Lung microvascular endothelial cell (primary cell): ENCODE data around the gene GRIN2C. TPM values are rescaled to one million over a fixed set of nuclear protein-coding genes. Genes with fewer than 3 reads are reported as not detected.
"Not testable (repeated sequence)": the region's sequence is repeated elsewhere in the genome, so short reads cannot be mapped to it uniquely, and the experiment has no call there.

Experiments used
- DNase-seq, 2 donors: peaks; one replicate each; pipeline versions ENCODE4 v3.0.0 to v3.0.0-alpha.2; 2010; ENCODE audit warnings: low read depth in 2 of 2
- total RNA-seq: library from RNA; depleted of rRNA; stranded (reverse); fragments of >200 nt; gene quantifications from 2 replicates; pipeline ENCODE4 v1.2.1, GENCODE V29; 2014

Gene GRIN2C
- total RNA-seq = under 0.01 TPM in 2 replicates

DNA sequence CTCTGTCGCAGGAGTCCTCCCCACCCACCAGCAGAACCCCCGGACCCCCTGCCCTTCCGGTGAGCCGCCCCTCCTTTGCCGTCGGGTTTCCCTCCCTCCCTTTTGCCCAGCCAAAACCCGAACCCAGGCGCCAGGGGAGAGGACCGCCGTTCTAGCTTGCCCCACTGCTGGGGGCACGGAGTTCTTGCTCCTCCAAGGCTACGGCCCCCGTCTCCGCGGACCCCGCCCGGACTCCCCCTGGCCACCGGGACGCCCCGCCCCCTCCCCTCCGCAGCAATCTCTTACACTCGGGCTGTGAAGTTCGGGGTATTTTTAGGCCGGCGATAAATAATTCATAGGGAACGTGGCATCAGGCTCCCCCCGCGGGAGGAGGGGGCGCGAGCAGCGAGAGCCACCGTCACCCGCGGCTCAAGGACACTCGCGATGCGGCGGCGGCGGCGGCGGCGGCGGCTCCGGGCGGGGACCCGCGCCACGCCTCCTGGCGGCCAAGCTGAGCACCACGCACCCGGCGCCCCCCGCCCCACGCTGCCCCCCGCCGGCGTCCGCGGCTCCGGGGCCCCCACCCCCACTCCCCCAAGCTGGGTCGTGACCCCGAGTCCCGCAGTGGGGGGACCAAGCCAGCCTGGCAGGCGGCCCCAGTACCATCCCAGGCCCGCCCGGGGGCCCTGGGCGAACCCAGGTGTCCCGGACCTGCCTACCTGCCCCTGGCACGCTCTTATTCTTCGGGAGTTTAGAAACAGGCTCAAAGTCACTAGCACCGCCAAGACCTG lies at the start of gene GRIN2C:
Gene GRIN2C, minus strand, starts transcription at position 427 of the 770 bp plus-strand sequence. CDS start 4,793 bp downstream, outside the sequence.
- peak in 1 of 2 donors; percentile 26 for DNase-seq

DNA sequence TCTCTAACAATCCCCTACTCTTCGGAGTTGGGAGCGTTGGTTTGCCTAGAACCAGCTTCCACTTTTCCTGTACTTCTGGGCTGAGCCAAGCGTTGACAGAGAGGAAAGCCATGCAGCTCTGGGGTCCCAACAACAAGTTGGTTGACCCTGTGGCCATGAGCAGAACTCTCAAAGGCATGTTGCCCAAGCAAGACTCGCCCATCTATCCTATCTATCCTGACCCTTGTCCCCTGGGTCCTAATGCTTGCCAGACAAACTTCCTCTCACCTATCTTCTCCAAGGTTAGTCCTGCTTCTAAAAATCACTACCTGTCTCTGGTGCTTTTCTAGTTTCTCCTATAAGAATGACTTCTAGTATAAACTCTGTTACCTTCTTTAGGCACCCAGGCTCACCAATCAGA lies 49.4 kb upstream of the GRIN2C start:
- DNase-seq = not testable (repeated sequence)

DNA sequence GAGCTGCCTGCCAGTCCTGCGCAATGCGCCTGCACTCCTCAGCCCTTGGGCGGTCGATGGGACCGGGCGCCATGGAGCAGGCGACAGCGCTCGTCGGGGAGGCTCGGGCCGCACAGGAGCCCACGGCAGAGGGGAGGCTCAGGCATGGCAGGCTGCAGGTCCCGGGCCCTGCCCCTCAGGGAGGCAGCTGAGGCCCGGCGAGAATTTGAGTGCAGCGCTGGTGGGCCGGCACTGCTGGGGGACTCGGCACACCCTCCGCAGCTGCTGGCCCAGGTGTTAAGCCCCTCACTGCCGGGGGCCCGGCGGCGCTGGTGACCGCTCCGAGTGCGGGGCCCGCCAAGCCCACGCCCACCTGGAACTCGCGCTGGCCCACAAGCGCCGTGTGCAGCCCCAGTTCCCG lies 47.3 kb upstream of the GRIN2C start:
- DNase-seq = no peak

DNA sequence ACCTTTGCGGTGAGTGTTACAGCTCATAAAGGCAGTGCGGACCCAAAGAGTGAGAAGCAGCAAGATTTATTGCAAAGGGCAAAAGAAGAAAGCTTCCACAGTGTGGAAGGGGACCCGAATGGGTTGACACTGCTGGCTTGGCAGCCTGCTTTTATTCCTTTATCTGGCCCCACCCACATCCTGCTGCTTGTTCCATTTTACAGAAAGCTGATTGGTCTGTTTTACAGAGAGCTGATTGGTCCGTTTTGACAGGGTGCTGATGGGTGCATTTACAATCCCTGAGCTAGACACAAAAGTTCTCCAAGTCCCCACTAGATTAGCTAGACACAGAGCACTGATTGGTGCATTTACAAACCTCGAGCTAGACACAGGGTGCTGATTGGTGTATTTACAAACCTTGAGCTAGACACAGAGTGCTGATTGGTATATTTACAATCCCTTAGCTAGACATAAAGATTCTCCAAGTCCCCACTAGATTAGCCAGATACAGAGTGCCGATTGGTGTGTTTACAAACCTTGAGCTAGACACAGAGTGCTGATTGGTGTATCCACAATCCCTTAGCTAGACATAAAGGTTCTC lies 46.6 kb upstream of the GRIN2C start:
- DNase-seq = not testable (repeated sequence)

DNA sequence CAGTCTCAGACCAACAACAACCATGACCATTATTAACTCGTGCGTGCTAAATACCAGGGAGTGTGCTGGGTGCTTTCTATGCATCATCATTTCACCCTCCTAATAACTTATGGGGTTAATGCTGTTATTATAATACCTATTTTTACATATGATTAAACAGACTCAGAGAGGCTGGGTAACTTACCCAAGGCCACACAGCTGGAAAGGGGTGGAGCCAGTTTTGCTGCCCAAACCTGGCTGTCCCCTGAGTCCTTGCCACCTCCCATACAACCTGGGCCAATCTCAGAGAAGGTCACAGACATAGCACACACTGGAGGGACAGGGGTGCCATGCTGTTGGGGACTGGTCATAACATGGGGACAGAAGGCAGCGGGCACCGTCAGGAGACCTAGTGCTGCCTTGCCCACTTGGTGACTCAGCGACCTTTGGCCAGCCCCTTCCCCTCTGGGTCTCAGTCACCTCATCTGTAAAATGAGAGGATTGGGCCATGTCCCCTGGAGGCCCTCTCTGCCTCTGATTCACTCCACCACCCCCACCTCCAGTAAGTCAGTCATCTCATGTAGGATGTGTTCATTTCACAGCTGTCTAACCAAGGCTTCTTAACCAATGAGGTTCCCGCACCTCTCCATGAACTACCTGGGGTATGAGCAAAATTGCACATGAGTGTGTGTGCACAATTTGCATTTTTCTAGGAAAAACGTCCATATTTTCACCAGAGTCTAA lies 45.2 kb upstream of the GRIN2C start:
- DNase-seq = no peak

DNA sequence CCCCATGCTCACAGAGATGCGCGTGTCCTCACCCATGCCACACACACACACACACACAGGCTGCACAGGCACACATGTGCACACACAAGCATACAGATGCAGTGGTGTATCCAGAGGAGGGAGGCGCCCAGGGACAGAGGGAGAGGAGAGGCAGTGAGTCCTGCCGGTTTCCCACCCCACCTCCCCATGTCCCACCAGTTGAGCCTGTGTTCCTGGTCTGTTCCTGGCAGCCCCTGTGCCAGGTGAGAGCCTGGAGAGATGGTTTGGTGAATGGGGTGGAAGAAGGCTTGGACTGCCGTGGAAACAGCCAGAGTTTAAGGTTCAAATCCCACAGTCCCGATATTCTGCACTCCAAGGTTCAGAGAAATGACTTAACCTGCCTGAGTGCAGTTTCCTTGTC lies 44.0 kb upstream of the GRIN2C start:
- DNase-seq = no peak

DNA sequence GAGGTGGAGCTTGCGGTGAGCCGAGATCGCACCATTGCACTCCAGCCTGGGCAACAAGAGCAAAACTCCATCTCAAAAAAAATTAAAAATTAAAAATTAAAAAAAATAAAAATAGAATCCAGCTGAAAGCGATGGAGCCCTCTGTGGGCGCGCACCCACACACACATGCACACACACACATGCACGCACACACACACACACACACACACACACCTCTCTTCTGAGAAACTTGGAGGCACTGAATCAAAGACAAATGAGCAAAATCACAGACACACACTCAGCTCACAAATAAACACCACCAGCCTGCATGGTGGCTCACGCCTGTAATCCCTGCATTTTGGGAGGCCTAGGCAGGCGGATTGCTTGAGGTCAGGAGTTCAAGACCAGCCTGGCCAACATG lies 43.3 kb upstream of the GRIN2C start:
- no peak for DNase-seq

DNA sequence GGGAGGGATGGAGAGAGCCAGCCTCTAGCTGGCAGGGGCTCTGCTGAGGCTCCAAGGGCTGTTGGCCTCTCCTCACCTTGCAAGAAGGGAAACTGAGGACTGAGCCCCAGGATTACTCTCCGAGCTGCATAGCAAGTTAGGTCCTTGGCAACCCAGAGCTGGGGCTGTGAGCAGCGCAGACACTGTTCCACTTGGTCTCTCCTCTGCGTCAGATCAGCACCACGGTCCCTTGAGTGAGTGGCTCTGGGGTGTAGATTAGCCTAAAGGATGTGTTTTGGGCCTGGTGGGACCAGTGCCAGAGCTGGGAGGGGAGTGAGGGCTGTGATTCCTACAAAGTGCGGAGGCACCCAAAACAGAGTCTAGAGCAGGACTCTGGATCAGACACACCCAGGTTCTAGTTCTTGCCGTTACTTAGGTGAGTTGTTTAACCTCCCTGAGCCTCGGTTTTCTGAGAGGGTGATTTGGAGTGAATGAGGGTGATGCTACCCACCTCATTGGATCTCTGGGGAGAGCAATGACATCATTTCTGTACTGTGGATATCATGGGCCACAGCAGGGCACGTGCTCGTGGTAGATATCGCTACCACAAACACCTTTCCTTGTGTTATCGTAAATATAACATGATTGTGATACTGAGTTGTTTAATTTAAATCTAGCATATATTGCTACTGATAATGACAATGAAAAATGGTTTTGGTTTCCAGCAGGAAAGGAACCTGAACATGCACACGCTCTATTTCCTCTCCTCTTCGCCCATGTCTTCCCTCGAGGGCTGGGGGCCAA lies 41.9 kb upstream of the GRIN2C start:
- DNase-seq = no peak

DNA sequence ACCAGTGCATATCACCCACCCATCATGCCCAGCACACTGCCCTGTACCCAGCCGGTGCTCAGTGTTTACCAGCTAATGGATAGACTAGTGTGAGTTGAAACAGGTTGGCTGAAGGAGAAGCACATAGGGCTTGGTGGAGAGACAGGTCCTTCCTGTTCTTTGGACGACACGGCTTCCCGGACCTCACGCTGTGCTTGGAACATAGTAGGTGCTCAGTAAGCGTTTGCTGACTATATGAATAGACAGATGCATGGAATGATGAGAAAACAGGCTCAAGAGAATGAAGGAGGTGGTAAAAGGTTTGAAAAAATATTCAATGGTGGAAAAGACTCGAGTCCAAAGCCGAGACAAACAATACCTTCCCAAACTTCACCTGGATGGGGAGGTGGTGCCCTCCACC lies 40.5 kb upstream of the GRIN2C start:
- DNase-seq = no peak

DNA sequence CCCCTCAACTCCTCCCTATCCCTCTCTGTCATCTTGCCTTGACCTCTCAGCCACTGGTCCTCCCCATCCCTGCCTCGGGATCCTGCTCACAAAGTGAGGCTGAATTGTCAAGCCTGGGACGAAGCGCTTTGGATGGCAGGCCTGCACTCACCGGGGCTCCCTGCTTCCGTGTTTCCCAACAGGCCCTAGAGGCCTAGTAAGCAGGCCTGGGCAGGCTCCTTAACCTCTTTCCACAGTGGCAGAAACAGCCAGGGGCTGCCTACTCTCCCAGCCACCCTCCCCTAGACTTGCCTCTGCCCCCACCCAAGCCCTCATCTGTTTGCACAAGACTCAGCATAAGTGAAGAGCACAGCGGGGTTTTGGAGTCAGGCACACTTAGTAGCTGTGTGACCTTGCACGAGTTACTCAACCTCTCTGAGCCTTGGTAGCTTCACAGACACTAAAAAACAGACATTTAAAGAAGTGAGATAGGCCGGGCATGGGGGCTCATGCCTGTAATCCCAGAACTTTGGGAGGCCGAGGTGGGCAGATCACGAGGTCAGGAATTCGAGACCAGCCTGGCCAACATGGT lies 38.8 kb upstream of the GRIN2C start:
- DNase-seq = no peak

DNA sequence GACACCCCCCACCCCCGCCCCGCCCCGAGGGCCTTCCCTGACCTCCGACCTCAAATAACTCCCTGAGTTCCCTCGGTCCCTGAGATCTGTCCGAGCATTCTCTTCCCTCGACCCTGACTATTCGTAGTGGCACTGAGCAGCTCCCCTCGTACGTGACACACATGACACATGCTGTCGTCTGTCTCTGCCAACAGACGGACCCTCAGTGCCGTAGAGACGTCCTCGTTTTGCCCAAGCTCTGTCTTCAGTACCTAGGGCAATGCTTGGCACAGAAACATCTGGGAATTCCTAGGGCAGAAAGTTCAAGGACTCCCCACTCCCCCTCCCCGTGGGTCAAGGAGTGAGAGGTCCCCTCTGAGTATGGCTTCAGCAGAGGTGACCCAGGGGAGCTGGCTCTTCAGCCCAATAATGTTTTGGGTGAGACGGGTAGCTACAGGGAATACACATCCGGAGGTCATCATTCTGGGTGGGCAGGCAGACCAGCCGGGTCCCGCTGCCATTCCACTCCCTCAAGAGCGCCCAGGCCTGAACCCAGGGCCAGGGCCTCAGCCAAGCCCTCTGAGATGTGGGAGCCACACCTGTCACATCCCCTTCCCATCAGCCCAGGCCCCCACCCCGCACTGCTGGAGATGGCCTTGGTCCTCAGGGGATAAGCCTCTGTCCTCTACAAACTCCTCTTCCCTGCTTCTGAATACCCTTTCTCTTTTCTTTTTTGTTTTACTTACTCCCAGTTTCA lies 34.4 kb upstream of the GRIN2C start:
- DNase-seq = no peak

DNA sequence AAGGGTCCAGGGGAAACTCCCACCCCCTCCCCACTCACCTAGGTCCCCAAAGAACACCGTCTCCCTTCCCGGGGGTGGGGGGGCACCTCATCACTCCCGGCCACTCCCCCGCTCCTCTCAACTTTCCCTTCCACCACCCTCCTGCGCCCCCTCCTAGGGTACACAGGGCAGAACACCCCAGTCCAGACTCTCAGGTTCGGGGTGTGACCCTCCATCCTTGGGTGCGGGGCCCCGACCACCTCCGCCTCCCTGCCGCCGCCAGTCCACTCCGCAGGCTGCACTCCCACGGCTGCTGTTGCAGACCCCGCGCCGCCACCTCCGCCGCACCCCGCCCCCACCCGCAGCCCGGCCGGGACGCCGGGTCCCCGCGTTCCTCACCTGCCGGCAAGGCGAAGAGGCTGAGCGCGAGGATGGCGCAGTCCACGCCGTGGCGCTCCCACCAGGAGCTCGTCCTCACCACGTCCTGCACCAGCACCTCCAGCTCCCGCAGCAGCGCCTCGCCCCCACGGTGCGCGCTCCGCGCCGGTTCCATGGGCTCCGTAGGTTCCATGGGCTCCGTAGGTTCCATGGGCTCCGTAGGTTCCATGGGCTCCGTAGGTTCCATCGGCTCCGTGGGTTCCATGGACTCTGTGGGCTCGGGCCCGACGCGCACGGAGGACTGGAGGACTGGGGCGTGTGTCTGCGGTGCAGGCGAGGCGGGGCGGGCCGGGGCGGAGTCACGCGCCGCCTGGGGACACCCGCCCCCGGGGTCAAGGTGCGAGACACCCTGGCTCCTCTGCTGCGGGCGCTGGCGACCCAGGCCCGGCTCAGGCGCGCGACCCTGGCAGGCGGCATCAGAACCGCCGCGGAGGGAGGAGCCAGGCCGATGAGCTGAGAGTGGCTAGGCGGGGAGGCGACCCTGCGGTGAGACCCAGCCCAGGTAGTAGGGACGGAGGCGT lies 33.6 kb upstream of the GRIN2C start, which contains the start of gene FADS6:
Gene FADS6, minus strand, starts transcription at position 660 of the 938 bp plus-strand sequence. Its CDS starts 38 bp downstream, at position 622.
- DNase-seq = no peak

DNA sequence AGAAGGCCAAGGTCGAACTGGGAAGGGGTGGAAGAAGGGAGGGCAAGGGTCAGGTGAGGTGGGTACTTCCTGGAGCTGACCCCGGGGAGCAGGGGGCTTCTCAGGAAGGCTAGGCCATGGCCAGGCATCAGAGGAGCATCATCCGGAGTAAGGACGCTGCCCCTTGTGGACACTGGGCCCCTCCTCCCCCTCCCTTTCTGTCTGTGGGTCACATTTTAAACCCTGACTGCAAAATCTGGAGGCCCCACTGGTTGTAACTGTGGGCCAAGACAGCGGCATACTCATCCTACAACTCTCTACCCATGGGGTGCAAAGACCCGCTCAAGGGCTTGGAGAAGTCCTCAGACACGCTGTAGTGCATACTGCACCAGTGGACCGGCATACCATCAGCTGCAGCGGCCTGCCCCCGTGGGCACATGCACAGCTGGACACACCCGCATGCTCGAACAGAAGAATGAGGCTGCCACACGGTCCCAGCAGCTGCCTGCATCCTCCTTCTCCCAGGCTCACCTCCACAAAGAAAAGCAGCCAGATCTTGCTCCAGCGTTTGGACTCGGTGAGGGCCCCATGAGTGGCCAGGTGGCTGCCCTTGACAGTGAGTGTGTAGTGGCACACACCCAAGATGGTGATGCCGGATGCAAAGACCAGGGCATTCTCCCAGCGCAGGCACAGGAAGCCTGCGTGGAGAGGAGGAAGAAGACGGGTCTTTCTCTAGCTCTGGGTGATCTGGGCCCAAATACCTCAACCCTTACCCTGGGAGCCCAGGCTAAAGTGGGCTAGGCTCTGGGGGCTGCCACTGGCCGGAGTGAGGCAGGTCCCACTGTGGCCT lies 32.5 kb upstream of the GRIN2C start:
- DNase-seq = no peak

DNA sequence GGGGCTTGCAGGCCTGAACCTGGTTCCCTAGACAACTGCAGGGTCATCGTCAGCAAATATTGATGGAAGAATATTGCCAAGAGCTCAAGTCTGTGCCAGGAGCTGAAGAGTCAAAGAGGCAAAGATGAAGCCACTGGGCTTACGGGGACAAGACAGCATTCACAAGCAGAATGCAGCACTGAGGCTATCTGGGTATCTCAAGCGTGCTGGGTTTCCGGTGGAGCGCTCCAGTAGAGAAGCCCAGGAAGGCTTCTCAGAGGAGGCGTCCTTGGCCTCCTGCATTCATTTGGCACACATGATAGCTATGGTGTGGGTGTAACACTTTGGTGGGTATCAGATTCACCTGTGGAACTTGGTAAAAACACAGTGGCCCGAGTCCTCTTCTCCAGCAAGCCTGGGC lies 30.9 kb upstream of the GRIN2C start:
- no peak for DNase-seq

DNA sequence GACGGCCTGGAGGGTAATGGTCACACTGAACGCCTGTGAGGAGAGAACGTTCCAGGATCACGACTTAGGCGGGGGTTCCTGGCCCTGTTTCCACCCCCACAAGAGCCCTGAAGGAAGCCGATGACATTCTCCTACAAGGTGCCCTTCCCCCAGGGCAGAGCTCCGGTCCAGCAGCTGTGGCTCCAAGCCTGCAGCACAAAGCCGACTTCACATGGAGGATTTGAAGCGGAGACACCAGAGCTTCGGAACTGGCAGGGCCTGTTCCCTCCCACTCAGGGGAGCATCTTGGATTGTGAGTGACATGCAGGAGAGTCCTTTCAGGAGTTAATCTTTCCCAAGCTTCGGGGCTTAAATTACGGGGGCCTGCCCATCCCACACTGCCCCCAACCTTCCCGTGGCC lies 28.8 kb upstream of the GRIN2C start:
- no peak for DNase-seq

DNA sequence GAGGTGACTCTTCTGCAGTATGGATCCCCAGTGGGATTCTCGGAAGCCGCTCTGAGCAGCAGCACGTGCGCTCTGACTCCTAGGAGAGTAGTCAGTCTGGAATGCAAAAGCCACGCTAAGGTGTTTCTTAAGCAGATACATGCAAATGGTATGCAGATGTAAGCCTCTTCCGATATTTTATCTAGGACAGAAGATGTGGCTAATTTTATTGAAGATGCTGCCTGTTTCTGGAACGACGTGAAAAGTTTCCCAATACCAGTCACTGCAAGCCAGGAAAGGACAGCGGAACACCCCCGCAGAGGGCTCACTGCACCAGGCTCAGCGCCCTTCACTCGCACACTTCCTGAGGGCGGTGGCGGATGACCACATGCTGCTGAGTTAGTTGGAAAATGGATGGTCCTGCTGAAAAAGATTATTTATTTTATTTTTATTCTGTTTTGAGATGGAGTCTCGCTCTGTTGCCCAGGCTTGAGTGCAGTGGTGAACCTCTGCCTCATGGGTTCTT lies 23.6 kb upstream of the GRIN2C start:
- DNase-seq = peak in 1 of 2 donors; percentile 56

DNA sequence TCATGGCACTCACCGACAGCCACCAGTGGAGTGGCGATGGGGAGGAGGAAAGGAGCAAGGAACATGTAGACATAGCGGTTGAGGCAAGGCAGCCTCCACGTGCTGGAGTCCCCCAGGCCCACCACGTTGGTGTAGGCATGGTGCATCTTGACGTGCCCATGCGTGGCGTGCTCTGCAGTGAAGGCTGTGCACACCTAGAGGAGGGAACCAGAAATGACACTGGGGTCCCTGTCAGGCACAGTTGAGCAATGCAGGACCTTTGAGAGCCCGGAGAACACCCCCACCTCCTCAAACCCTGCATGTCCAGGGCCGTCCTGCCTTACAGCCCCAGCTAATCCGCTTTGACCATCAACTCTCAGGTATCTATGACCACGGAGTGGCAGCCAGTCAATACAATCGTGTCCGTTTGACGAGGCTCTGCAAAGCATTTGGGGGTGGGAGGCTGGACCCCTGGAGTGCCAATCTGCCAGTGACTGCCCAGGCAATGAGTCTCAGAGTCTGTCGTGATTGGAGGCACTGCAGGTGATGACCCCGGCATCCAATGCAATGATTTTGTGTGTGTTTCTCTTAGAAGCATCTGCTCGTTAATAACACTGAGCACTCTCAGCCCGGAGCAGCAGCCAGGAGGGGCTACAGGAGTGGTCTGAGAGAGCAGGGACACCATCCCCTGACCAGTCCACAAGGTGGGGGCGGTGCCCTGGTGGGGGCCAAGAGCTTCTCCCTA lies 23.0 kb upstream of the GRIN2C start:
- no peak for DNase-seq

DNA sequence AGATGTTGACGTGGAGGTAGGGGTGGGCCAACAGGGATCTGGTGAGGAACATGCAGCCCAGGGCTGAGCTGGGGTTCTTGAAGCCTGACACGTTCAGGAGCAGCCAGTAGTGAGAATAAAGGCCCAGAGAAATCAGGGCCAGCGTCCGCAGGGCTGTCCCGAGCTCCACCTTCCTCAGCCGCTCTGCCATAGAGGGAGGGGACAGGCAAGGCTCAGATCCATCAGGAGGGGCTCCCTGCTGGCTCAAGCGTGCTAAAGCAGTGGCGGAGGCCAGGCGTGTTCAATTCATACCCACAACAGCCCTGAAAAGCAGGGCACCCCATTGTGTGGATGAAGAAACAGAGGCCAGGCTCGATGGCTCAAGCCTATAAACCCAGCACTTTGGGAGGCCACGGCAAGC lies 21.4 kb upstream of the GRIN2C start:
- no peak for DNase-seq
